Measurements from ENCODE around the gene TEX38.
"Not testable (repeated sequence)": the region's sequence is repeated elsewhere in the genome, so short reads cannot be mapped to it uniquely, and the experiment has no call there.

Gene TEX38

GRCh38 chr1:46671554-46671953 is at the start of gene TEX38:
TEX38 (plus strand) TSS chr1:46671854; CDS start chr1:46671935, 81 bp downstream.
- no peak for DNase-seq

- no peak for DNase-seq
Measured at GRCh38 chr1:46621930-46622329, 49.7 kb upstream of the TEX38 start.

- no peak for DNase-seq
Measured at GRCh38 chr1:46622344-46622743, 49.3 kb upstream of the TEX38 start.

- no peak for DNase-seq
Measured at GRCh38 chr1:46623743-46624644, 47.7 kb upstream of the TEX38 start.

GRCh38 chr1:46630719-46631118 is 40.9 kb upstream of the TEX38 start:
- DNase-seq: no peak

- no peak for DNase-seq
Measured at GRCh38 chr1:46635205-46635604, 36.4 kb upstream of the TEX38 start.

GRCh38 chr1:46637444-46638083 is 34.1 kb upstream of the TEX38 start:
- no peak for DNase-seq

- no peak for DNase-seq
Measured at GRCh38 chr1:46638921-46639320, 32.7 kb upstream of the TEX38 start.

GRCh38 chr1:46639547-46639946 is 32.1 kb upstream of the TEX38 start:
- DNase-seq: no peak

GRCh38 chr1:46642115-46642680 is 29.5 kb upstream of the TEX38 start:
- DNase-seq: no peak

- DNase-seq: no peak
Measured at GRCh38 chr1:46643368-46643775, 28.3 kb upstream of the TEX38 start.

- DNase-seq: no peak
Measured at GRCh38 chr1:46645815-46646214, 25.8 kb upstream of the TEX38 start.

GRCh38 chr1:46646331-46646730 is 25.3 kb upstream of the TEX38 start:
- no peak for DNase-seq

- peak; percentile 9 for DNase-seq
Measured at GRCh38 chr1:46646844-46647243, 24.8 kb upstream of the TEX38 start.

GRCh38 chr1:46647611-46648010 is 24.0 kb upstream of the TEX38 start:
- DNase-seq: peak; percentile 20

GRCh38 chr1:46649764-46650163 is 21.9 kb upstream of the TEX38 start:
- DNase-seq: no peak

- DNase-seq: no peak
Measured at GRCh38 chr1:46650491-46650890, 21.2 kb upstream of the TEX38 start.

- not testable (repeated sequence) for DNase-seq
Measured at GRCh38 chr1:46651152-46651551, 20.5 kb upstream of the TEX38 start.

GRCh38 chr1:46652321-46653100 is 19.1 kb upstream of the TEX38 start:
- no peak for DNase-seq

GRCh38 chr1:46653405-46653958 is 18.2 kb upstream of the TEX38 start:
- no peak for DNase-seq

GRCh38 chr1:46654012-46654411 is 17.6 kb upstream of the TEX38 start:
- no peak for DNase-seq

- DNase-seq: not testable (repeated sequence)
Measured at GRCh38 chr1:46654698-46655097, 17.0 kb upstream of the TEX38 start.

GRCh38 chr1:46655848-46656247 is 15.8 kb upstream of the TEX38 start:
- no peak for DNase-seq
